H1 (cell line): ENCODE measurements around the gene EED.

Experiments
- CBX8 ChIP-seq: fragments of 300-800, 300-1000 bp; sonication (generic); IDR thresholded peaks from 2 replicates; pipeline ENCODE4 v1.7.1; 2016; ENCODE audit warnings: low read depth, low read length, borderline replicate concordance
- CEBPB ChIP-seq: IDR thresholded peaks from 2 replicates; pipeline ENCODE4 v1.6.1; 2012; ENCODE audit warnings: low read depth, low read length
- CTCF ChIP-seq, 3 experiments: IDR thresholded peaks; 1 replicate in 2 of 3; 2 replicates in 1 of 3; pipeline versions ENCODE4 v1.5.1 to v1.6.1; 2011; ENCODE audit warnings: low read length in 3 of 3, mild to moderate bottlenecking in 3 of 3, inconsistent platforms in 2 of 3, low read depth in 1 of 3, moderate library complexity in 1 of 3; ENCODE audit not compliant: insufficient read depth in 1 of 3; ENCODE audit errors: control extremely low read depth in 1 of 3
- EP300 ChIP-seq, 2 experiments: IDR thresholded peaks; 1 replicate in 1 of 2; 2 replicates in 1 of 2; pipeline ENCODE4 v1.6.1; 2011 to 2012; ENCODE audit warnings: low read depth in 2 of 2, low read length in 2 of 2, mild to moderate bottlenecking in 2 of 2, borderline replicate concordance in 1 of 2, inconsistent platforms in 1 of 2, moderate library complexity in 1 of 2
- HDAC6 ChIP-seq: IDR thresholded peaks from one replicate; pipeline ENCODE4 v1.7.1; 2012; ENCODE audit warnings: low read depth, mild to moderate bottlenecking, inconsistent platforms, low read length, moderate library complexity
- NRF1 ChIP-seq: IDR thresholded peaks from 2 replicates; pipeline ENCODE4 v1.6.1; 2011; ENCODE audit warnings: mild to moderate bottlenecking, low read depth, low read length, improper control_type of control experiment
- POLR2A ChIP-seq, 2 experiments: IDR thresholded peaks; 1 replicate in 1 of 2; 2 replicates in 1 of 2; pipeline ENCODE4 v1.6.1; 2011; ENCODE audit warnings: low read depth in 2 of 2, low read length in 2 of 2, mild to moderate bottlenecking in 2 of 2; ENCODE audit errors: control extremely low read depth in 1 of 2
- POLR2AphosphoS5 ChIP-seq: IDR thresholded peaks from 2 replicates; pipeline ENCODE4 v1.6.1; 2011; ENCODE audit warnings: low read depth, low read length

DNA sequence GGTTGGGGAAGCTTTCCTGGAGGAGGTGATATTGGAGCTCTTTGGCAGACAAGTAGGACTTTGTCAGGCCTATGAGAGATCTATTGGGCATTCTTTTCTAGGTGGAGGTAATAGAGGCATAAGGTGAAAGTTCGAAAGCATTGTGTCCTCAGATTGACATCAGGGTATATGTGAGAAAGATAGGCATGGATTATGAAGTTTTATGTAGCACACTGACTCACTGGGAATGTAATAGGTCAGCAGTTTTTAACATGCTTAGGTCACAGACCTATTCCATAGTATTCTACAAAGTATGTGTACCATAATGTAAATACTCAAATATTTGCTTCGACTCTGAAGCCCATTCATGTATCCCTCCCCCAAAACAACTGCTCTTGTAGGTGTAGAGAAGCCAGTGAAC is 69.2 kb downstream of the EED start:
- TF ChIP-seq POLR2AphosphoS5 (no peak), CTCF (IDR thresholded peaks at IDR 0.05; ENCODE audit: control extremely low read depth in 1 of 3, insufficient read depth in 1 of 3, low read depth in 1 of 3, low read length in 3 of 3) (no peak), POLR2A (IDR thresholded peaks at IDR 0.05; ENCODE audit: control extremely low read depth in 1 of 2, low read depth in 2 of 2, low read length in 2 of 2) (no peak), EP300 (IDR thresholded peaks at IDR 0.05; ENCODE audit: borderline replicate concordance in 1 of 2, low read depth in 2 of 2, low read length in 2 of 2) (no peak), NRF1 (no peak), HDAC6 (no peak), CEBPB (no peak), CBX8 (no peak)
